Posterior cingulate gyrus (tissue), 11 donors: Measurements from ENCODE around the gene ARPP21.

Experiments used
- DNase-seq, 10 donors: peaks; one replicate each; pipeline versions ENCODE4 v3.0.0 to v3.0.0-alpha.2; 2020 to 2021; ENCODE audit warnings: mixed read lengths in 3 of 10
- intact Hi-C: fragments of 100-400 bp; cut with DNase I; formaldehyde crosslinking; loops from one replicate; pipeline ENCODE4 v1.15.1; 2023

Gene ARPP21

GRCh38 chr3:35723480-35724097 is 84.3 kb downstream of the ARPP21 start:
- intact Hi-C loops: no loop called here
- DNase-seq: no peak

DNA sequence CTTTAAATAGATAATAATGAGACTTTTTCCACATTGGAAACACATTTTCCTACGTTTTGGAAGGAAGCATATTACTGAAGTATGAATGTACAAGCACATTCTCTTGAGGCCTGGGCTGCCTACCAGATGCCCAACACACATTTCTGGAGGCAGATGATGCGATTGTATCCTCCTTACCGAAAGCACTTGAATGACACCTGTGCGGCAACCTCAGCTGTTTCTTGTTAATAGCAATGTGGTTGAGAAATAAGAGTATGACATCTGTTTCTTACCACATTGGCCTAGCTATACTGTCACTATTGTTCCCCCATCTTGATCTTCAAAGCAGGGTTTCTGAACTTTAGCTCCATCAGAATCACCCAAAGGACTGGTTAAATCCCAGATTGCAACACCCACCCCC is 84.8 kb downstream of the ARPP21 start:
- no peak for DNase-seq
- intact Hi-C loops: no loop called here

GRCh38 chr3:35727179-35727578 is 87.9 kb downstream of the ARPP21 start:
- intact Hi-C loops: no loop called here
- no peak for DNase-seq

- peak in 2 of 10 donors; percentile 36 to 78 for DNase-seq
- intact Hi-C loops: no loop called here
These were observed 94.0 kb downstream of the ARPP21 start for GRCh38 chr3:35733341-35733740.

- DNase-seq: no peak
- intact Hi-C loops: no loop called here
These were observed 94.5 kb downstream of the ARPP21 start for GRCh38 chr3:35733864-35734263.

GRCh38 chr3:35737080-35737479 is 97.8 kb downstream of the ARPP21 start:
- DNase-seq: peak in 1 of 10 donors; percentile 73
- intact Hi-C loops: no loop called here

DNA sequence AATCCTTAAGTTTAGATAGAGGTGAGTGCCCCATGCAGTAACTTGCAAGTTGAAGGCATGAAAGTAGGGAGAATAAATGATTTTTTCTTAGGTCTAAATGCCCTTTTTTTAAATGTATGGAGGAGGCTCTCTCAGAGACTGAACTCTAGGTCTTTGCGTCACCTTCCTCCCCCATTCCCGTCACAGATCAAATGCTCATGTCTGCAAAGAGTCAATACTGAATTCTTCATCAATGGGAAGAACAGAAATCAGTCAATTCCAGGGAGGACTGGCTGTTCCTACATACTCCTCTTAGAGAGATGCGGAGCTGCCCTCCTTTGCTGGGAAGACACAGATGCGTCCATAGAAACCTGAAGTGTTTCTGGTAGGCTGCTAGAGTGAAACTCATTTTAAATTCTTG is 98.2 kb downstream of the ARPP21 start:
- intact Hi-C loops: no loop called here
- DNase-seq: no peak

- intact Hi-C loops: no loop called here
- DNase-seq: no peak
These were observed 98.8 kb downstream of the ARPP21 start for GRCh38 chr3:35737934-35738706.

- DNase-seq: peak in 1 of 10 donors; percentile 73
- intact Hi-C loops: no loop called here
These were observed 100.0 kb downstream of the ARPP21 start for GRCh38 chr3:35739181-35739809.

DNA sequence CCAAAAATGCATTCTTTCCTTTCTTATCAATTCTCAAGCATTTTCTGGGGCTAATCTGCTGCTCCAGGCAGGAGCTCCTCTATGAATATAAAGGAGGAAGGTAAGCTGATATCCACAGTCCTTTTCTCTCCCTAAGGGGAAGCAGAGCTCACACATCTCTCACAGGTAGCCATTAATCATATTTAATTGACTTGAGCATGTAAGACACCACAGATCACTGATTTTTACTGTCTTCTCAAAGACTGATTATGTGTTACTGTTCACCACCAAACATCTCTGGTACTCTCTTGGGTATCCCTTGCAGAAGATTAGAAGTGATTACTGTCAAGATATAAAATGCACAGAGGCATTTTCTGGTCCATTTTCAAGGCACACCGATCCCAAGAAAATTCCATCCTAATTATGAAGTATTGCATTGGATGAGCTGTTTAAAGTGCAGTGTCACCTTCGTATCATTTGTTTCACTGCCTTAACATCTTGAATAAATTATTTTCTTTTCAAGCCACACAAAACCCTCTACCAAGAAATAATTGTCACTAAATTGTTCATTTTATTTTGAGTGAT is 100.7 kb downstream of the ARPP21 start:
- intact Hi-C loops: no loop called here
- no peak for DNase-seq

- no peak for DNase-seq
- intact Hi-C loops: no loop called here
These were observed 103.9 kb downstream of the ARPP21 start for GRCh38 chr3:35743218-35743617.

- DNase-seq: peak in 5 of 10 donors; percentile 19 to 79 (median 25)
- intact Hi-C loops: no loop called here
These were observed 105.1 kb downstream of the ARPP21 start for GRCh38 chr3:35744419-35744818.

DNA sequence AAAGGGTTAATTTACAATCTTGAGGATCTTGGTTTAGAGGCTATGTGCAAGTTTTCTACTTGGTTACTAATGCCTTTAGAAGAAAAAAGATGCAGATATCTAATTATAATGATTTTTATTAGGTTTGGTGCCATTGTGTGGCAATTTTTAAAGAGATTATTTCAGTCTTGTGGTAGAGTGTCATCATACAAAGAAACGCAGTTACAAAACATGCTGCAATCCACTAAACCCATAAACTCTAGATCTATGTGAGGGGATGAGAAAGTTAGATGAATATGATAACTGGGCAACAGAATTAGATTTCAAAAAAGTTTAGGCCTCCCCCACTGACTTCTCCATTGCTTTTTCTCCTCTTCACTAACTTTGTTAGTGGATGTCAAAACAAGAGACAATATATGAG is 106.0 kb downstream of the ARPP21 start:
- DNase-seq: no peak
- intact Hi-C loops: no loop called here

DNA sequence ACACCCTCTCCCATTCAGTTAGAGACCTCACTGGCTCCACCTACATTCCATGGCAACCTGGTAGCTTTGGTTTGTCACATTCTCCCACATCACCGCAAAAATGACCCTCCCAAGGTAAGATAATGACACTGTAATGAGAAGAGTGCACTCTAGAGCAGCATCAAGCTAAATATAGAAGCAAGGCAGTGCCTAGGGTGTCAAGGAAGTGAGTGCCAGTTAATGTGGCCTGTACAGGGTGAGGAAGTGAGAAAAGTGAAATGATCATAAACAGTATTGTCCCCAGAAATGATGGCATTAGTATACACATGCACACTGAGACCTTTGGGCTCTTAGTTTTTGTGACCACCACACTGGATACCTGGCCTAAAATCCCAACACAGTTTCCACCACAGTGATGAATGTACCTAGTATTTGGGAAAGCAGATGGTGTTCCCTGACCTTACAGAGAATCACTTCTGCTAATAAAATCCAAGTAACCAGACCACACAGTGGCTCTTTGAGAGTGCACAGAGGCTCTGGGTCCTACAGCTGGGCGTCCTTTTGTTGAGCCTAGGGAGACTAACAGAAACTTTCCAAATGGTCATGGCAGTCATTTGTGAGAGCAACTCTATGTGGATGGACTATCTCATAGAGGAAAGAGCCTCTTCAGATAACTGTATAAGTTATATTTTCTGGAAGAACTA is 106.6 kb downstream of the ARPP21 start:
- no peak for DNase-seq
- intact Hi-C loops: no loop called here

- intact Hi-C loops: no loop called here
These were observed 107.2 kb downstream of the ARPP21 start for GRCh38 chr3:35746492-35746891.

GRCh38 chr3:35748144-35748543 is 108.8 kb downstream of the ARPP21 start:
- intact Hi-C loops: no loop called here
- no peak for DNase-seq

More at GRCh38 chr3:35746492-35746891, 107.2 kb downstream of the ARPP21 start:
- DNase-seq: no peak

GRCh38 chr3:35751207-35751606 is 111.9 kb downstream of the ARPP21 start:
- DNase-seq: no peak
- intact Hi-C loops: no loop called here

DNA sequence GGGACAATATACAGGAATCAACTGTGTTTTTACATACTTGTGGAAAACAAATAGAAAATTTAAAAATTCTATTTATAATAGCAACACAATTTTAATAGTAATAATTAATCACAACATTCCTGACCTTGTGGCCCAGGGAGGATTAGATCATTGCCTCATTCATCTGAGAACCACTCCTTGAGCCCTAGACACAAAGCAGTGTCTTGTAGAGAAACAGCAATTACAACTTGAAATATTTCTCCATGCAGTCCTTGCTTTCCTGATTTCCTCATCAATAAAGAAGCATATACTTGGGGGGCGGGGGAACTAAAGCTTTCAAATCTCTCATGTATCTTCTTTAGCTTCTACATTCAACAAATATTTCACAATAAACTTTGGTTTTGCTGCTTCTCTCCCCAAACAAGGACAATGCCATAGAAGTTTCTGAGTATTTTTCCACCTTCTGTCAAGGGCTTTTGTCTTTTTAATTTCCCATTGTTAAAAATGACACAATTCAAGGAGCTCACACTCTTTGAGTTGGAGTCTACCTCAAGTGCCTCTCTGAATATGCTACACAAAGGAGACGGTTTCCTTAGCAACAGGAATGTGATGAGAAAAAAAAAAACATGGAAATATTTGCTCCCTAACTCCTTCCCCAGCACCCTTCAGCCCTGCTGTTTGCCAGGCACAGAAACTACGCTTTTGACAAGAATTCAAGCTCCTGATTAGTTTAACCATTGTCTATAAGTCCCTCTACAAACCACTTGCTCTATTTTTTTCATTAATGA is 118.8 kb downstream of the ARPP21 start:
- intact Hi-C loops: no loop called here
- DNase-seq: no peak

DNA sequence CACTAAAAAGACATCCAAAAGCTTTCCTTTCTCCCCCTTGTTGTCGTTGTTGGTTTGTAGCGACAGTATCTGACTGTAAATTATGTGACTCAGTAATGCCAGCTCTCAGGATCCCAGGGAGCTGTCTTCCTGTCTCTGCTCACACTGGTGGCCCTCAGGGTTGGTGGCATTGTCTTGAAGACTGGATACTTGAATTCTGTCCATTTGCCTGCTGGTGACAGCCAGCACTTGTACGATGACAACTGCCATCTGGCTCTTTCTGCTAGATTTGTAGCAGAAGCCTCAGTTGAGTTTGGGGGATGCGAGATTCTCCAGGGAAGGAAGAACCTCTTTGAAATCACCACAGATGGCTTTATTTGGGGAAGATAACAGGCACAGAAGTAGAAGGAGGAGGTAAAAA is 120.8 kb downstream of the ARPP21 start:
- intact Hi-C loops: no loop called here
- peak in 3 of 10 donors; percentile 27 to 88 (median 64) for DNase-seq

DNA sequence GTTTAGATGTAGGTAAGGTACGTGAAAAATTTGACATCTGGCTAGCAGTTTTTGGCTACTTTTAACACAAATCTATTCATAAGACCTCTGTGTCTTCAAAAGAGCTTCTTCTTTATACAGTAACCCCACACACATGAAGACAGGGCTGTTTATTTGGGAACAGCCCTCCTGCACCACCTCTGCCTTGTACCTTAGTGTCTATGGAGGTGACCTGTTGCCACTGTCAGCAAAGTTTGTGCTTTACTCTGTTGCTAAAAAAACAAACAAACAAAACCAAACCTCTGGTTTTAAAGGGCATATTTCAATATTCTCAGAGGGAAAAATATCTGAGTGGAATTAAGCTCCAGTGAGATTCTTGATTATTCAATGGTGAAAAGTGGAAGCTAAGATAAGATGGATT is 122.0 kb downstream of the ARPP21 start:
- DNase-seq: no peak
- intact Hi-C loops: no loop called here
